Hematopoietic multipotent progenitor cell (in vitro differentiated cells): Measurements from ENCODE around the gene TMEM200B. TPM values are rescaled to one million over a fixed set of nuclear protein-coding genes. Genes with fewer than 3 reads are reported as not detected.
"Not testable (repeated sequence)": the region's sequence is repeated elsewhere in the genome, so short reads cannot be mapped to it uniquely, and the experiment has no call there.

Source experiments
- DNase-seq, 3 donors: peaks; one replicate each; pipeline ENCODE4 v3.0.0-alpha.2; 2011 to 2015; ENCODE audit warnings: low read depth in 2 of 3, low spot score in 2 of 3
- total RNA-seq: library from RNA; depleted of rRNA; stranded (reverse); fragments of >200 nt; gene quantifications from one replicate; pipeline ENCODE4 v1.2.3, GENCODE V29; 2012

TMEM200B gene
- total RNA-seq, 1 donor: not detected

- DNase-seq: no peak
Observed at GRCh38 chr1:29113413-29114117, 10.1 kb downstream of the TMEM200B start.

- no peak for DNase-seq
Observed at GRCh38 chr1:29112705-29113412, 10.8 kb downstream of the TMEM200B start.

- not testable (repeated sequence) for DNase-seq
Observed at GRCh38 chr1:29108041-29108440, 15.7 kb downstream of the TMEM200B start.

GRCh38 chr1:29105822-29106221 lies 17.9 kb downstream of the TMEM200B start:
- no peak for DNase-seq

- no peak for DNase-seq
Observed at GRCh38 chr1:29100487-29100886, 23.2 kb downstream of the TMEM200B start.

GRCh38 chr1:29099286-29099685 lies 24.4 kb downstream of the TMEM200B start:
- no peak for DNase-seq

- no peak for DNase-seq
Observed at GRCh38 chr1:29096231-29096886, 27.3 kb downstream of the TMEM200B start.

GRCh38 chr1:29094954-29095353 lies 28.7 kb downstream of the TMEM200B start:
- no peak for DNase-seq

GRCh38 chr1:29094433-29094832 lies 29.3 kb downstream of the TMEM200B start:
- DNase-seq: no peak

- not testable (repeated sequence) for DNase-seq
Observed at GRCh38 chr1:29092704-29093103, 31.0 kb downstream of the TMEM200B start.

GRCh38 chr1:29090937-29091618 lies 32.6 kb downstream of the TMEM200B start:
- no peak for DNase-seq

GRCh38 chr1:29084196-29084521 lies 39.5 kb downstream of the TMEM200B start:
- DNase-seq: no peak

GRCh38 chr1:29083317-29084195 lies 40.1 kb downstream of the TMEM200B start:
- DNase-seq: no peak

- no peak for DNase-seq
Observed at GRCh38 chr1:29082519-29082918, 41.2 kb downstream of the TMEM200B start.

- DNase-seq: no peak
Observed at GRCh38 chr1:29081201-29081600, 42.5 kb downstream of the TMEM200B start.

- DNase-seq: not testable (repeated sequence)
Observed at GRCh38 chr1:29079916-29080629, 43.6 kb downstream of the TMEM200B start.

GRCh38 chr1:29077155-29077554 lies 46.5 kb downstream of the TMEM200B start:
- no peak for DNase-seq
